Right kidney (tissue), 1 donor: ENCODE measurements around the gene THRB.
A peak's percentile ranks its signal among the peaks of the same experiment; 100 is the strongest.
"Not testable (repeated sequence)": the region's sequence is repeated elsewhere in the genome, so short reads cannot be mapped to it uniquely, and the experiment has no call there.

Source experiments
- DNase-seq: peaks from one replicate; pipeline ENCODE4 v3.0.0-alpha.2; 2016

The THRB gene

DNA sequence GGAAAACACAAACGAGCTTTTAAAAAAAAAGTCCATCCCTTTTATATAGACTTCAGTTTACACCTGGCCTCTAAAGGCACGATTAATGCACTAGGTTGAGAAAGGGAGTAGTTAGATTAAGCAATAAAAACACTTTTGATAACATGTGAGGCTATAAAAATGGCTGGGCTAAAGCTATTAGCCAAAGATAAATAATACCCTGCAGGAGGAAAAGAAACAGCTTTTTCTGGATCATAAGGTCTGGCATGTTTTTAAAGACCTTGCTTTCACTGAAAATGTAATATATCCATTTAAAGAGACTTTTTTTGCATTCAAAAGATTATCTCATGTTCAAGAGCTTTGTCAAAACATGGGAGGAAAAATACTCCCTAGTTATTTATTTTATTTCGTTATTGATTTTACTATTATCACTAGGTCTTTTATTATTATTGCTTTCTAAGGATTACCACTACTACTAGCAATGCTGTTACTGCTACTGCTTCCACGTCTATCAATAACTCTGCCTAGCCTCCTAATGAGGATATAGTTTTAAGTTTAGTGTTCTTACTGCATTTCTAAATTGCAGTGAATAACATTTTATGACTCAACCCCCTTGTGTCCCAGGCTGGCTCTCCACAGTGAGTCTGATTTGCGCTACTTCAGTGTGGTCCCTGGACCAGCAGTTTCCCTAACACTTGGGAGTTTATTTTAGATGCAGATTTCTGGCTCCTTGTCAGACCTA, 93.4 kb downstream of the THRB start:
- no peak for DNase-seq

DNA sequence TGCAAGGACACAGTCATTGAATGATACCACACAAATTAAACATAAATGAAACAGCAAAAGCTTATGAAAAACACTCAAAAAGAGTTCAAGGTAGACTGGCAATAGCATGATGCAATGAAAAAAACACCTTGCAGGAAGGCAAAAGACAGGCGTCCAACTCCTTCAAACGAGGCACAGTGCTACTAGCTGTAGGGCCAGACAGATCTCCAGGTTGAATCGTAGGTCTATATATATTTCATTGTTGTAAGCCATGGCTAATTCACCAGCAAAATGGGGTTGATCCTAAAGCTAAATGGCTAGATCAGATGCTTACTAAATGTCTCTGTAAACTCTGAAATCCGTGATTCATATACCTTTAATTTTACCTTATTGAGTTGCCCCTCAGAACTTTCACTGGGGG, 94.2 kb downstream of the THRB start:
- DNase-seq, result no peak

DNA sequence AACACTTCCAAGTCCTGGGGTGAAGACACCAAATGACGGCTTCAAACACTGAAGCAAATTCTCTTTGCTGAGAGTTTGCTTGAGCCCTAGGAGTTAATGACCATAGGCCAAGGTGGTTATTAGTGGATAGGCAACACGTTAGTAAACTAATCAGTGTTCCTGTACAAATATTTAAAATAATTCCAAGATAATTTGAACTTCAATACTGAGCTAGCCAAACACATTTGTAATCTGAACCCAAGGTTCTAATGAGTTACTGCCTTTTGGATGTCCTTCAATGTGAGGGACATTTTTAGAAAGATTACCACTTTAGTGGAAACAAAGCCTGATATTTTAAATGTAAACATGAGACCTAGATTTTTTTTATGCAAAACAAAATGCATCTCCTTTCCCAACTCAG, 94.6 kb downstream of the THRB start:
- no peak for DNase-seq

DNA sequence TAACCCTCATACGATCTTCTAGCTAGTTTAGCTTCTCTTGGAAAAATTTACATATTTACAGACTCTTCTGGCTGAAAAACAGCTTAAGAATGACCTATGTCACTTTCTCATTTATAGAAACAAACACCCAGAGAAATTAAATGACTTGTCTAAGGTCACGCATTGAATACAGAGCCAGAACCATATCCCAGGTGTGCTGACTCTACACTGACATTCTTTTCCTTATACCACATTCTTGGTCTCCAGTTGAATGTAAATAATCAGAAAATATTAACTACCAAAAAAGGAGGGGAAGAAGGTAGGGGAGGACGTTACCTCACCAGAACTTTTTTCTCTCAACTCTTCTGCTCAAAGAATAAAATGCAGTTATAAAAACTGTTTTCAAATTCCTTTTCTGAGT, 95.0 kb downstream of the THRB start:
- DNase-seq, result no peak

DNA sequence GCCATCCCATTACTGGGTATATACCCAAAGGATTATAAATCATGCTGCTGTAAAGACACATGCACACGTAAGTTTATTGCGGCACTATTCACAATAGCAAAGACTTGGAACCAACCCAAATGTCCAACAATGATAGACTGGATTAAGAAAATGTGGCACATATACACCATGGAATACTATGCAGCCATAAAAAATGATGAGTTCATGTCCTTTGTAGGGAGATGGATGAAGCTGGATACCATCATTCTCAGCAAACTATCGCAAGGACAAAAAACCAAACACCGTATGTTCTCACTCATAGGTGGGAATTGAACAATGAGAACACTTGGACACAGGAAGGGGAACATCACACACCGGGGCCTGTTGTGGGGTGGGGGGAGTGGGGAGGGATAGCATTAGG, 95.9 kb downstream of the THRB start:
- DNase-seq, result not testable (repeated sequence)

DNA sequence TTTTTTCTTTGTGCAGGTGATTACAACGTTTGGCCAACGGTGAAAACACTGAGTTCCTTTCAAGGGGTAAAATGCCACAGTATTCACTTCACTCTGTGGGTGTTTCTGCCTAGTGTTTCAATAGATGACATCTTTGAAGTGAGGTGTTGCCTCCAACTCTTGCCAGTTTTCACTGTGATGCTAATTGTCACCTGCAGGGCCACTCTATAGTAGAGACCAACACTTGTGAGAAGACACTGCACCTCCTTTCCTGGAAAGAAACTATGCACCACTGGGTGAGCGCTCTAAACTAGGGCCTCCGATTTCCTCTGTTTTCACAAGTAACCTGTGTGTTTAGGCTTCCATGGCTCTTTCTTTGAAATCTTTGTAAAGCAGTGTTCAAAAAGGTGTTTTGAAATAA, 98.3 kb downstream of the THRB start:
- no peak for DNase-seq

DNA sequence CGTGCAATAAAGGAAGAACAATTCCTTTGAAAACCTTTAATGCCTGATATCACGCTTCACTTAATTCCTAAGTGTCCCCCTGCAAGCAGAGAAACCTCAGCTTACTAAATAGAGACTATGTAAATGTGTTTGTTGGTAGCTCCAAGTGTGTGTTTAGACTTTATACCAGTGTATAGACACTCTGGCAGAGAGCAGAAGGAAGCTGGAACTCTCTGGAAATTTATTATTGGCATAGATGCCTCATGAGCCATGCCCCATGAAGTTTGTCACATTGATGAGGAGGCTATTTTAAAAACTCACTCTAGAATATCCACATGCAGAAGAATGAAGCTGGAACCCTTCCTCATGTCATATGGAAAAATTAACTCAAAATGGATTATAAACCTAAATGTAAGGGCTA, 99.9 kb downstream of the THRB start:
- no peak for DNase-seq

DNA sequence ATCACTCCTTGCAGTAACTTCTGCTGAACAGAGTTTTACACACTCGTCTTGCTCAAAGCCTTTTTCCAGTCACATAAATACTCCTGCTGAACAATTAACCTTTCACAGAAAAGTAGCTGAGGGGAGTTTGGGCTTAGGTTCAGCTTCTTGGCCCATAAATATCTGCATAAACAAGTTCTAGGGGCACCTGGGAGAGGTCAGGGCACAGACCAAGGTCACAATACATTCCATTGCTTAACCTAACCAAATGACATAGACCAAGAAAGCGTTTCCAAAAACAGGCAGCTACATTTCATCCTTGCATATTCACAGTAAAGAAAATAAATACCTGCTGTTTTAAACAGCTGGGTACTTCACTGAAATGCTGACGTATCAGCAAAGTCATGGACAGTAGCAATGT, 101.3 kb downstream of the THRB start:
- no peak for DNase-seq

DNA sequence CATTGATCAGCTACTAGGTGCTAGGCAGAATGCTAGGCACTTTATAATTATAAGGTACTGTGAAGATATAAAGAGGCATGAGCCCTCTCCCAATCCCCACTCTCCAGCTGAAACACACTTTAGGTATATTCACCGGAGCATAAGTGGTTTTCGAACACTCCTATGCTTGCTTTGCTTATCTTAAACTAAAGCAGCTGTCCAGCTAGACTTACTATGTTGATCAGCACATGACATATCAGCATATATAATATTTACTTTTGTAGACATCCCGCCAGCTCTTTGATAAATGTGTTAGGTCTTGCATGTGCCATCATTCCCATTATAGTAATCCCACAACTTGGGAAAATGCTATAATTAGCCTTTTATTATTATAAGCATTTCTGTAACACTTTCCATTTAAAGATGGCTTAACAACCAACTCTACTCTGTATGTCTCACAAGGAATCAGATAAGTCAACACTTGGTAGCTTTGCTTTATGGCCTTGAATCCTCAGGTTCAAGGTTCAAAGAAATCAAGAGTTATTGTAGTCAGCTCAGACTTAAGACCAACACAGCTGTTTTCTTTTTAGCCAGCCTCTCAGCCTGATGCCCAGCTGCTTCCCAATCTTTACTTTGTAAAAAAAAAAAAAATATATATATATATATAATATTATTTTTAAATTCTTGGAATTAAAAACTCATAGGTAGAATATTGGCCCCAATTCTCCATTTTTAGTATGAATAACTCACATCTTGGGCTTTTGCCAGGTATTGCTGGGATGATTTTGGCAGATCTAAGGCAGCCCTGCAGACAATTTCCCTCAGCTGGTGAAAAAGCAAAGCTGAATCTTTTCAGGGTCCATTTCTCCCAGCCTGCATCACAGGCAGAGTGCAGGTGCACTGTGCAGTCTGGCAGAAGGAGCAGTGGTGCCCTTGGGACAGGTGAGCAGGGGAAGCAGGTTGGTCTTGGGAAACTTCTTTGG, 104.2 kb downstream of the THRB start:
- DNase-seq, result no peak

DNA sequence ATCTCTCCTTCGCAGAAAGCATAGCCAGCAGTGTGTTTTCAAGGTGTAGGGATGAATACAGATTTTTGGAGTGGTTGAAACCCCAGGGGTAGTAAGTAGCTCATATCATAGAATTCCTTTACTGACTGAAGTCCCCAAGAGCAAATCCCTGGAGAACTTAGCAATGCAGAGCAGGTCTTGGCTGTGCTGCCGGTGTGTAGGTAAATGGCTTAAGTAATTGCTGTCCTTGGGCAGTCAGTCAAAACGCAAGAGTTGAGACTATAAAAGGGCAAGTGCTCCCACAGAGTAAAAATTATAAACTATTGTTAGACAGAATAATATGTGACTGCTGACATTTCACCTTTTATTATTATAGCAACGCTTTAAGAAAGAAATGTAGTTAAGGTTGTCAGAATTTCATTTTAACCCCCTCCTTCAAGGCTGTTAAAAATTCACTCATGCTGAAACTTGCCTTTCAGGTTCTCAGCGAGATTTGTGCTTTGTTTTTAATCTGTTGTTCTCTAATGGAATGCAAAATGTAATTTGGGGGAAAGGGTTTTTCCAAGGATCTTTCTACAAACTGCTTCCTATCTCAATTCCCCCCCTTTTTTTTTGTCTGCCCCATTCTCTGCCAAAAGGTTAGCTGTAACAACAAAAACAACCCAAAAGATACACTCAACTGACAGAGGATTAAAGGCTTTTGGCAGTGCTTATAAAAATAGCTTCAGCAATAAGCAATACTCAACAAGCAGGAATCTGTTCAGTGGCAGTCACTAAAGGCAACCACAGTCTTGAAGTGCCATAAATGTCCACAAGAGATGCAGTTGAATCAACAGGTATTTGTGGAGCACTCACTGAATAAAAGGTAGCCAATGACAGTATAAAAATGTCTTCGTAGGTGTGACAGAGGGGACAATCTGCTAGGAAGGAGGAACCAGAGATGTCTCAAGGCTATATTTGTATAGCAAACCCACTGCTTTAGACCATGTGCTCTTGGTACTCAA, 105.3 kb downstream of the THRB start:
- DNase-seq, result peak; percentile 45

DNA sequence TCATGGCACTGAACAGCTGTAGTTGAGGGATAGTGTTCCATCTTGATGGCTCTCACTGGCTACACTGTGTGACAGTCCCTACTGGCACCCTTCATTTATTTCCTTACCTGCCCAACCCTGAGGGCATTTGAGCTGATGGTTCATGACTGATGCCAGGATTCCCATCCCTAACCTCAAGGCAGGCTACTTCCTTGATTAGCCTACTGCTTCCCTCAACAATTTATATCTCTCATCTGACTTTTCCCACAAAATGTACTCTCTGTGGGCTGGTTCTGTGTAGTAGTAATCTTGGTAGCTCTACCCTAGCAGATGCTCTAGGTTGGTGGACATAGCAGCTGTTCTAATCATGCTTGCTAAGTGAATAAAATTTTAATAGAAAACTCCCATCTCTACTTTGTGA, 106.0 kb downstream of the THRB start:
- DNase-seq, result no peak

DNA sequence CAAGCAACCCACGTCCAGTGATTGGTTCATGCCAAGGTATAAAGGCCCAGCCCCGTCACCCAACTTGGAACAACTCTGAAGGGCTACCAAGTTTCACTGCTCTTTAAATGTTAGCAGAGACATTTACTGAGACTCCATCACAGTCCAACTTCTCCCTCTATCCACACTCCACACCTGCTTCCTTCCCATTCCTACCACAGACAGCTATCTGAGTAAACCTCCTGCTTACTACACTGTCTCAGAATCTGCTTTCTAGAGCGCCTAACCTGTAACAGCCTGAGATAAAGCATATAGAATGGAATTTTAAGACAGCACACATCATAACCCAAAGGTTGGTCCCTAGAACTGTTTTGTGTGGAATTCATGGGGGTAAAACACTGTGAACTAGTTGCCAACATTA, 106.5 kb downstream of the THRB start:
- no peak for DNase-seq

DNA sequence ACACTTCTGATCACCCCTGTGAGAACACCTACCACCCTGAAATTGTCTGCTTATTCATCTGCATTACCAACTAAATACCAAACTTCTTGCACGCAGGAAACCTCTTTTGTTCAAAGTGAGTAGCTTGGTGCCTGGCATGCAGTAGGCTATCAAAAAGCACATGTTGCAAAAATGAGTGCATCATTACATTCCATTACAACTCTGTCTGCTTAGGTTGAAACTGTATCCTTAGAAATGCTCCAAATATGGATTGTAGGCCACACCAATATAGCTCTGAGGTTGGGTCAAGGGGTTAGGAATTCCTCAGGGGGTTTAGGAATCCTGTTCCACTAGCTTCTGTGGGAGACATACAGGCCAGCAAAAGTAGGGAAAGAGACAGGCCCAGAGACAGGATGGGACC, 107.2 kb downstream of the THRB start:
- no peak for DNase-seq

DNA sequence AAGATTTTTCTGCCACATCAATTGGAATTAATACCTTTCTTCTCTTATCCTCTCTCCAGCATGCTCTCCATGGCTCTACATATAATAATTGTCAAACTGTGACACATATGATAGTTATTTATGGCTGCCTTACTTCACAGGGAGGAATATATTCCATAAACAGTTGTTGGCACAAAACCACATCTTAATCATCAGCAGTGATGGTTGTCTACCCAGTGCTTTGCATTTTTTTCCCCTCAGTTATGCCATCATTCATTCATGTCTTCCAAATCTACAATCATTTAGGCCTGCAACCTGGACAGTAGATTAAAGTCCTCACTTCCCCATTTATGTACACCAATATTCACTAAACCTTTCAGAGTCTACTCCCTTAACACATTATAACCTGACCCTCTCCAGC, 107.7 kb downstream of the THRB start:
- no peak for DNase-seq

DNA sequence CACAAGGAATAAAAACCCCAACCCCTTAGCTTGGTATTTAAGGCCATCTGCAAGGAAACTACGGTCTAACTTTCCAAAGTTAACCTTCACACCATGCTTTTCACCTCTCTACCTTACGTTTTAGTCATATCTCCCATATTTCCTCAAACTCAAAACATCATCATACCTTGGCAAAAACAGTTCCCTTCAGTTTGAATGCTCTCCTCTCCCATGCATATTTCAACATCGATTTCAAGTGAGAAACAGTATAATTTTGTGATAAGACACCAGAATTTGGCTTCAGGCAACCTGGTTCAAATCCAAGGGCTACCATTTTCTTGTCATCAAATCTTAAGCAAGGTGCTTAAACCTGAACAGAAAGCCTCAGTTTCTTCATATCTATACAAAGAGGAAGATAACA, 108.2 kb downstream of the THRB start:
- no peak for DNase-seq

DNA sequence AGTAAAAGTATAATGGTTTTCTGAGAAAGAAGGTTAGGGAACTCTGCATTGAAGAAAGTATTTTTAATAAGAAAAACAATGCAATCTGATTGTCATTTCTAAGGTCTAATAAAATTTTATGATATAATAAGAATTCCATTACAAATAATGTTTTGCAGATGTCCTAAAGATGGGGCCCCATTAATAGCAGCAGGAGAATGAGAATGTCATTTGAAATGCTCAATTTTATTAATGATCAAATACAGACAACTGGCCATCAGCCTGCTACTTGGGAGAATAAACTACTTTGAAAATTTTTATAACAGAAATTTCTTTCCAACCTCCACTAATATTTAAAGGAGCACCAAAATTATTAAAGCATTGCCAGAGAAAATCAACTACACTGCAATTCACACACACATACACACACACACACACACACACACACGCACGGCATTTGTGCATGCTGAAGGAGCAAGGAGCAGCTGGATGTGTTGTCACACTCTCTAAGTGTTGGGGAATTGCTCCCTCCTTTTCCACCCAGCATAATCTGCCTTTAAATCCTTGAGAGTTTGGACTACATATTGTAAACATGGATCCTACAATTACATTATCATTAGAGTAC, 109.5 kb downstream of the THRB start:
- DNase-seq, result no peak

DNA sequence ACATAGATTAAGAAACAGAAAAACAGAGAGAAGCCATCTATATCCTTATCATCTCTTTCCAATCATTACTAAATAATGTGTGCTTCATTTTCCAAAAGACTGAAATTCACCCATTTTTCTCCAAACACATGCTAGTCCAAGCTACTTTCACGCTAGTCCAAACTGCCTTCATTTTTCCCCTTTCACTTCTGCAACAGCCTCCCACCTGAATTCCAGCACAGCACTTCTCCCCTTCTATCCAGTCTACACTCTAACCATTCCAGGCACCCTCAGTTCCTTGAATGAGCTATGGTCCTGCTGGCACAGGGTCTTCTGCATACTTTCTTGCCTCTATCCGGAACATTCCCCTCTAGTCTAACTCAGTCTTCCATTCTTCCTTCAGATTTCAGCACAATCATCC, 112.0 kb downstream of the THRB start:
- no peak for DNase-seq

DNA sequence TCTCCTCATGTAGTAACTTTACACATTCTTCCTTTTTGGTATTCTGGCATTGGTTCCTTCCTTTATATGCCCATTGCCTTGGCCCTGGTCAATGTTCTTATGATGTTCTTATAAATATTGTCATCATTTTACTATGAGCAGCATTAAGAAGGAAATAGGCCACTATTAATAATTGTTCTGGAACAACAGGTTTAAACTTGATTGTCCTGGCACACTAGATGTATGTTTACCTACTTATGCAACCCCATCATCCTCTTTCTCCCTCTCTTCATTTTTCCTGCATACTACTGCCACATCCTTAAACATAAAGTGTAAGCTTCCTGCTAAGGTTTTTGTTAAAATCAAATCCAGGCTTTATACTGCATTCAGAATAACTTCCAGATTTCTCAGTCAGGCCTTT, 114.7 kb downstream of the THRB start:
- no peak for DNase-seq

DNA sequence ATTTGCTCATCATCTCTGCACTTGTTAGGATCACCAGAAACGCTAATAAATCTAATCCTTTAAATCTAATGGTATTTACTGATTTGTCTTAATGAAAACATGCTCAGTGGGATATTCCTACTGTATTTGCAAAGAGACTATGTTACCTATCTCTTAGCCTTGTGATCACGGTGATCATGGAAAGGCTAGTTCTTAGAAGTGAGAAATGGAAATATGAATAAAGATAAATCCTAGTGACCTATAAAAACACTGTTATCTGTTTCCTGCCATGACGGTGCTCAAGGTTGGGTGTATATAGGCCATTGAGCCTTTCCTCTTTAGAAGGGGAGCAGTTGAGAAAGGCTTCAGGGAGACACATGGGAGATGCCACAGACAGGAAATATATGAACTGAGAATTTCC, 116.3 kb downstream of the THRB start:
- no peak for DNase-seq

DNA sequence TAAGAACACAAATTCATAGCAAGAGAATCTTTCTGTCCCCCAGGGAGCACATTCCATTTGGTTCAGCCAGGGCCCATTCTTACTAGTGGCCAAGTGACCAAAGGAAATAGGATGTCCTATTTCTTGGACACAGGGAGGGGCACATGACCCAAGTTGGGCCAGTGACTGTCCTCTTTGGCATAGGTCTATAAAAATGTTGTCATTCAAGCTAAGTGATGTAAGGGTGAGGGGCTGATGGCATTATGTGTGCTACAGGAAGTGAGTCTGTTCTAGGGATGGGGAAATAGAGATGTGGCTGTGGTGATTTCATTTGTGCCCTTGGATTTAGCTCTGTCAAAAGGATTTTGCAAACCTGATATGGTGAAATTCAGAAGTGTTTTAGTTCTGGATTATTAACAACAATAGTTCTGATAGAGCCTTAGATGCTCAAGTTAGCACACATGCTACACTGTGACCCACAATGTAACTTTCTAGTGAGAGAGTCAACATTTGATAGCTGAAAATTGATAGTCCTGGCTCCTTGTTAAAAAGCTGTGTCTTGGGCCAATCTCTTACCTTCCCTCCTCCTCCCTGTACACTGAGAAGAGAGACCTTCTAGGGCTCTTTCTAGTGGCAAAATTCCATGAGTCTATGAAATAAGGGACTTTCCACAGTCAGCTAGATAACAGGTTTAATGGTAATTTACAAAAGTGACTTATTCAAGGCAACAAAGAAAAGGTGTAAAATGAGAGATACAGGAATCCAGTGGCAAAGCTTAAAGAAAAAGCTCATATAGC, 117.2 kb downstream of the THRB start:
- DNase-seq, result no peak

DNA sequence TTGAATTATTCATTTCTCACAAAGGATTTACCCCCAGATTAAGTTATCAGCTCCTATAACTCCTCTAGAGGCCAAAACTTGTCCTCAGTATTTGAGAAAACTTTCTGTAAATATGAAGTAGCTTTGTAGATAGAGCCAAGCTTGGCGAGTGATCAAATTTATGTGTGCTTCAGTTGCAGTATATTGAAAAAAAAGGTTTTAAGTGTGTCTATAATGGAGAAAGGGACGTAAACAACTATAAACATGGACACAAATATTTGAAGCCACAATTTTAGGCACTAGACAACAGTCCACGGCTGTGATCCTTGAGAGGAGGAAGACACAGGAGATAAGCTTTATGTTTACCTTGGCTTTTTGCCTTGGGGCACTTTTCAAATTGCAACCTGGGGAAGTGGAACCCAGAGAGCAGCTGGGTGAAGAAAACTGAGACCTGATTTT, 118.7 kb downstream of the THRB start:
- DNase-seq, result no peak
